ENCODE measurements around the gene SLC25A29.
A peak's percentile ranks its signal among the peaks of the same experiment; 100 is the strongest.

The SLC25A29 gene

DNA sequence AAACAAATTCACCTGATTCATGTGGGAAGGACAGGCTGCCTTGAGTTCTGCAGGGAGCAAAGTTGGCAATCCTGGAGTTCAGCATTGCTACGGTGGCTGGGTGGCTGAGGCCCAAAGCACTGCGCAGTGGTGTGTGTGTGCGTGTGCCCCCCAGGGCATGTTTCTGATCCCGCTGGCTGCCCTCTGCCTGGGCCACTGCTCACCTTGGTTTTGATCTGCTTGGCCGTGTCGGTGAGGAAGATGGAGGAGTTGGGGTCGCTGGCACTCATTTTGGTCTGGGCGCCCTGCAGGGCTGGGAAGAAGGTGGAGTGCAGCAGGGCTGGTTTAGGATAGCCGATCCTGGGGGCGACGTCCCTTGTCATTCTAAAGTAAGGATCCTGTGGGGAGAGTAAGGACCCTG is 36.0 kb upstream of the SLC25A29 start:
- TF ChIP-seq ZXDB (tag by site-specific recombination; IDR thresholded peaks at IDR 0.05) (no peak), BCL11A (tag by site-specific recombination; IDR thresholded peaks at IDR 0.05; ENCODE audit: low read depth) (no peak), OSR2 (tag by site-specific recombination; IDR thresholded peaks at IDR 0.05) (no peak), RBAK (tag by site-specific recombination; IDR thresholded peaks at IDR 0.05) (no peak), ZNF514 (tag by site-specific recombination; IDR thresholded peaks at IDR 0.05) (no peak), OVOL3 (tag by site-specific recombination; IDR thresholded peaks at IDR 0.05) (no peak), ZNF292 (tag by site-specific recombination; IDR thresholded peaks at IDR 0.05; ENCODE audit: borderline replicate concordance, low read depth) (no peak), ZNF169 (tag by site-specific recombination; IDR thresholded peaks at IDR 0.05) (no peak), ATF2 (tag by site-specific recombination; IDR thresholded peaks at IDR 0.05; ENCODE audit: low read depth) (no peak), ZNF24 (tag by site-specific recombination; IDR thresholded peaks at IDR 0.05) (no peak), SP2 (tag by site-specific recombination; IDR thresholded peaks at IDR 0.05) (no peak), ZNF157 (tag by site-specific recombination; IDR thresholded peaks at IDR 0.05) (no peak)
- CTCF ChIA-PET: interaction anchor here (0.7 kb wide), 1 partner anchor 32 kb away, joined by 5 read pairs; no protein-coding TSS in a partner anchor
- POLR2A ChIA-PET: no interaction called here
- Histone ChIP-seq H3K9me3 (ENCODE audit: control insufficient read depth, insufficient read depth, low read depth, low read length) (no peaks in the 10 kb centered on the region), H3K27ac (ENCODE audit: extremely low read depth, low read depth, low read length) (no peak overlapping the region), H3K4me1 (ENCODE audit: control insufficient read depth, insufficient read depth, low read length) (no peaks in the 10 kb centered on the region), H3K36me3 (ENCODE audit: control insufficient read depth in 2 of 2, insufficient read depth in 1 of 2, low read length in 2 of 2) (peaks cover 0 to 42% of the 10 kb centered on the region in 2 experiments; a peak in 2 of 3 replicates), H3K4me3 (ENCODE audit: low read depth, low read length) (no peak overlapping the region)

DNA sequence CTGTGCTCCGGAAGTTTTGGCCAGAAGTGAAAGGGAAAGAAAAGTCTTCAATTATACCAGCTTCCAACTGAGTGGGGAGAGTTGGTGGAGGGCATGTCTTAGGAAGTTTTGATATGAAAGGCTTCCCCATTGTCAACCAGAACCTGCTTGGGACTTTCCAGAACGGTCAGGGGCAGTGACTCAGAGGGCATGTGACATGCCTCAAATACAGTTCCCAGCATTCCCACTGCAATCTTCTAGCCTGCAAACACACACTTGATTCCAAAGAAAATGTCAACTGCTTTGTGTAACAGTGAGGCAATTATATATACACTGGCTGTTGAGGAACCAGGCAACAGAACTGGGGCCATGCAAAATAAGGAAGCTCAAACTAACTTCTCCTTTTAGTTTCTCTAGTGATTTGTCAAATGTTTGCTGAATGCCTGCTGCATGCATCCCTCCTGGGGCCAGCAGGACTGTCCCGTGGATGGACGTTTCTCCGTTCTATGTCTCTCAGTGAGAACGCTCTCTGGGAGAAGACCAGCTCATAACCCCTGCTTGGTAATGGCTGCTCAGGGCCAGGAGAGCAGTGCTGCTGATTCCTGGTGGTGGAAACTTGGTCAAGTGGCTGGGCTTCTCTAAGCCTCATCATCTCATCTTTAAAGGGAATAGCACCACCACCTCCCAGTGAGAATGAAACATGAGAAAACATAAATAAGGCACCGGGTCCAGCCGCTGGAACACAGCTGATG is 35.2 kb upstream of the SLC25A29 start:
- Histone ChIP-seq H3K36me3 (ENCODE audit: control insufficient read depth in 2 of 2, insufficient read depth in 1 of 2, low read length in 2 of 2) (peaks cover 0 to 42% of the 10 kb centered on the region in 2 experiments; a peak in 2 of 3 replicates), H3K9me3 (ENCODE audit: control insufficient read depth, insufficient read depth, low read depth, low read length) (no peaks in the 10 kb centered on the region), H3K4me1 (ENCODE audit: control insufficient read depth, insufficient read depth, low read length) (no peaks in the 10 kb centered on the region), H3K4me3 (ENCODE audit: low read depth, low read length) (no peak overlapping the region), H3K27ac (ENCODE audit: extremely low read depth, low read depth, low read length) (0 out of 2 replicates have a peak overlapping the region, but pooled peaks have one; percentile 24)
- POLR2A ChIA-PET: interaction anchor here (0.7 kb wide), 1 partner anchor 83 kb away, joined by 4 read pairs; no protein-coding TSS in a partner anchor
- TF ChIP-seq PRDM1 (tag by site-specific recombination; IDR thresholded peaks at IDR 0.05) (peak; percentile 61; the same call in 1 of the 2 replicates), ZNF629 (tag by site-specific recombination; IDR thresholded peaks at IDR 0.05) (no peak), ZNF138 (tag by site-specific recombination; IDR thresholded peaks at IDR 0.05; ENCODE audit: borderline replicate concordance) (no peak), GLIS1 (tag by site-specific recombination; IDR thresholded peaks at IDR 0.05) (peak; percentile 62), ZNF600 (tag by site-specific recombination; IDR thresholded peaks at IDR 0.05) (peak; percentile 83), ZBTB48 (tag by site-specific recombination; IDR thresholded peaks at IDR 0.05) (no peak)
- CTCF ChIA-PET: interaction anchor here (0.7 kb wide), 1 partner anchor 31 kb away, joined by 5 read pairs; no protein-coding TSS in a partner anchor

GRCh38 chr14:100340423-100340813 is 34.2 kb upstream of the SLC25A29 start:
- CTCF ChIA-PET: no interaction called here
- peaks cover 0 to 36% of the 10 kb centered on the region in 2 experiments; a peak in 2 of 3 replicates for H3K36me3 ChIP-seq (ENCODE audit: control insufficient read depth in 2 of 2, insufficient read depth in 1 of 2, low read length in 2 of 2)
- no peak for TF ChIP-seq KLF10 (tag by site-specific recombination; IDR thresholded peaks at IDR 0.05)
- TF ChIP-seq ZNF112 (tag by site-specific recombination; IDR thresholded peaks at IDR 0.05): no peak
- no peak for TF ChIP-seq REPIN1 (tag by site-specific recombination; IDR thresholded peaks at IDR 0.05; ENCODE audit: low read depth)
- no peak for TF ChIP-seq ZNF549 (tag by site-specific recombination; IDR thresholded peaks at IDR 0.05)
- TF ChIP-seq GLI2 (tag by site-specific recombination; IDR thresholded peaks at IDR 0.05; ENCODE audit: borderline replicate concordance, low read depth): no peak
- TF ChIP-seq, protein P1, sequence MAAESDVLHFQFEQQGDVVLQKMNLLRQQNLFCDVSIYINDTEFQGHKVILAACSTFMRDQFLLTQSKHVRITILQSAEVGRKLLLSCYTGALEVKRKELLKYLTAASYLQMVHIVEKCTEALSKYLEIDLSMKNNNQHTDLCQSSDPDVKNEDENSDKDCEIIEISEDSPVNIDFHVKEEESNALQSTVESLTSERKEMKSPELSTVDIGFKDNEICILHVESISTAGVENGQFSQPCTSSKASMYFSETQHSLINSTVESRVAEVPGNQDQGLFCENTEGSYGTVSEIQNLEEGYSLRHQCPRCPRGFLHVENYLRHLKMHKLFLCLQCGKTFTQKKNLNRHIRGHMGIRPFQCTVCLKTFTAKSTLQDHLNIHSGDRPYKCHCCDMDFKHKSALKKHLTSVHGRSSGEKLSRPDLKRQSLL (tag by site-specific recombination; IDR thresholded peaks at IDR 0.05): no peak
- no peak for TF ChIP-seq ZNF132 (tag by site-specific recombination; IDR thresholded peaks at IDR 0.05; ENCODE audit: borderline replicate concordance)
- TF ChIP-seq, protein P2, sequence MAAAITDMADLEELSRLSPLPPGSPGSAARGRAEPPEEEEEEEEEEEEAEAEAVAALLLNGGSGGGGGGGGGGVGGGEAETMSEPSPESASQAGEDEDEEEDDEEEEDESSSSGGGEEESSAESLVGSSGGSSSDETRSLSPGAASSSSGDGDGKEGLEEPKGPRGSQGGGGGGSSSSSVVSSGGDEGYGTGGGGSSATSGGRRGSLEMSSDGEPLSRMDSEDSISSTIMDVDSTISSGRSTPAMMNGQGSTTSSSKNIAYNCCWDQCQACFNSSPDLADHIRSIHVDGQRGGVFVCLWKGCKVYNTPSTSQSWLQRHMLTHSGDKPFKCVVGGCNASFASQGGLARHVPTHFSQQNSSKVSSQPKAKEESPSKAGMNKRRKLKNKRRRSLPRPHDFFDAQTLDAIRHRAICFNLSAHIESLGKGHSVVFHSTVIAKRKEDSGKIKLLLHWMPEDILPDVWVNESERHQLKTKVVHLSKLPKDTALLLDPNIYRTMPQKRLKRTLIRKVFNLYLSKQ (tag by site-specific recombination; IDR thresholded peaks at IDR 0.05; ENCODE audit: borderline replicate concordance): no peak
- TF ChIP-seq, protein P3, sequence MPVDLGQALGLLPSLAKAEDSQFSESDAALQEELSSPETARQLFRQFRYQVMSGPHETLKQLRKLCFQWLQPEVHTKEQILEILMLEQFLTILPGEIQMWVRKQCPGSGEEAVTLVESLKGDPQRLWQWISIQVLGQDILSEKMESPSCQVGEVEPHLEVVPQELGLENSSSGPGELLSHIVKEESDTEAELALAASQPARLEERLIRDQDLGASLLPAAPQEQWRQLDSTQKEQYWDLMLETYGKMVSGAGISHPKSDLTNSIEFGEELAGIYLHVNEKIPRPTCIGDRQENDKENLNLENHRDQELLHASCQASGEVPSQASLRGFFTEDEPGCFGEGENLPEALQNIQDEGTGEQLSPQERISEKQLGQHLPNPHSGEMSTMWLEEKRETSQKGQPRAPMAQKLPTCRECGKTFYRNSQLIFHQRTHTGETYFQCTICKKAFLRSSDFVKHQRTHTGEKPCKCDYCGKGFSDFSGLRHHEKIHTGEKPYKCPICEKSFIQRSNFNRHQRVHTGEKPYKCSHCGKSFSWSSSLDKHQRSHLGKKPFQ (tag by site-specific recombination; IDR thresholded peaks at IDR 0.05): no peak

More at GRCh38 chr14:100340423-100340813, 34.2 kb upstream of the SLC25A29 start:
- Histone ChIP-seq H3K4me1 (ENCODE audit: control insufficient read depth, insufficient read depth, low read length) (no peaks in the 10 kb centered on the region), H3K4me3 (ENCODE audit: low read depth, low read length) (no peak overlapping the region), H3K9me3 (ENCODE audit: control insufficient read depth, insufficient read depth, low read depth, low read length) (no peaks in the 10 kb centered on the region), H3K27ac (ENCODE audit: extremely low read depth, low read depth, low read length) (no peak overlapping the region)
- POLR2A ChIA-PET: no interaction called here
